HG02678 (cell line): ENCODE measurements around the gene PRDM2.
"Not testable (repeated sequence)": the region's sequence is repeated elsewhere in the genome, so short reads cannot be mapped to it uniquely, and the experiment has no call there.

ENCODE experiments used
- ATAC-seq: cut with Tn5 transposase; IDR thresholded peaks from one replicate; pipeline ENCODE4 v1.9.1; 2021; ENCODE audit warnings: mild to moderate bottlenecking, moderate library complexity; ENCODE audit not compliant: unreplicated experiment

PRDM2 gene, protein sequence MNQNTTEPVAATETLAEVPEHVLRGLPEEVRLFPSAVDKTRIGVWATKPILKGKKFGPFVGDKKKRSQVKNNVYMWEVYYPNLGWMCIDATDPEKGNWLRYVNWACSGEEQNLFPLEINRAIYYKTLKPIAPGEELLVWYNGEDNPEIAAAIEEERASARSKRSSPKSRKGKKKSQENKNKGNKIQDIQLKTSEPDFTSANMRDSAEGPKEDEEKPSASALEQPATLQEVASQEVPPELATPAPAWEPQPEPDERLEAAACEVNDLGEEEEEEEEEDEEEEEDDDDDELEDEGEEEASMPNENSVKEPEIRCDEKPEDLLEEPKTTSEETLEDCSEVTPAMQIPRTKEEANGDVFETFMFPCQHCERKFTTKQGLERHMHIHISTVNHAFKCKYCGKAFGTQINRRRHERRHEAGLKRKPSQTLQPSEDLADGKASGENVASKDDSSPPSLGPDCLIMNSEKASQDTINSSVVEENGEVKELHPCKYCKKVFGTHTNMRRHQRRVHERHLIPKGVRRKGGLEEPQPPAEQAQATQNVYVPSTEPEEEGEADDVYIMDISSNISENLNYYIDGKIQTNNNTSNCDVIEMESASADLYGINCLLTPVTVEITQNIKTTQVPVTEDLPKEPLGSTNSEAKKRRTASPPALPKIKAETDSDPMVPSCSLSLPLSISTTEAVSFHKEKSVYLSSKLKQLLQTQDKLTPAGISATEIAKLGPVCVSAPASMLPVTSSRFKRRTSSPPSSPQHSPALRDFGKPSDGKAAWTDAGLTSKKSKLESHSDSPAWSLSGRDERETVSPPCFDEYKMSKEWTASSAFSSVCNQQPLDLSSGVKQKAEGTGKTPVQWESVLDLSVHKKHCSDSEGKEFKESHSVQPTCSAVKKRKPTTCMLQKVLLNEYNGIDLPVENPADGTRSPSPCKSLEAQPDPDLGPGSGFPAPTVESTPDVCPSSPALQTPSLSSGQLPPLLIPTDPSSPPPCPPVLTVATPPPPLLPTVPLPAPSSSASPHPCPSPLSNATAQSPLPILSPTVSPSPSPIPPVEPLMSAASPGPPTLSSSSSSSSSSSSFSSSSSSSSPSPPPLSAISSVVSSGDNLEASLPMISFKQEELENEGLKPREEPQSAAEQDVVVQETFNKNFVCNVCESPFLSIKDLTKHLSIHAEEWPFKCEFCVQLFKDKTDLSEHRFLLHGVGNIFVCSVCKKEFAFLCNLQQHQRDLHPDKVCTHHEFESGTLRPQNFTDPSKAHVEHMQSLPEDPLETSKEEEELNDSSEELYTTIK (N-terminal part only)

DNA sequence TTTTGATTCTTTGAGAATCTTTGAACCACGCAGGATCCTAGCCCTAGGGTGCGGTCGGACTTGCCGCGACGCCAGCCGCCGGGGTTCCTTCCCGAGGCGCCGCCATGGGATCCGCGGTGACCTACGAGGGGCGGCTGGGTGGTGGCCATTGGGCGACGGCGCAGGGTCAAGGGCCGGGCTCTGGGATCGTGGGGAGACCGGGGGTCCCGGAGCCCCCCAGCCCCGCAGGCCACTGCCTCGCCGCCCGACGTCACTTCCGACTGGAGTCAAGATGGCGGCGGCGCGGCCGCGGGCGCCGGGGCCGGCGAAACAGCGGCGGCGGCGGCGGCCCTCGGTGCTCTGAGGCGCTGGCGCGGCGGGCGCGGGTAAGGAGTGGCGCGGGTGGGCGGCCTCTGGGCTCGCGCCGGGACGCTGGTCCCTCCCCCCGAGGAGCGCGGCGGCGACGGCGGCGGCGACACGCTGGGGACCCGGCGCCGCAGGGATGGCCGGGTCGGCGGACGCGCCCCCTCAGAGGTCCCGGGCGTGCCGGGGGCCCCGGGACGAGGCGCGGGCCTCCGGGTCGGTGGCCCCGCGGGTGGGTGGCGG is at the start of gene PRDM2:
PRDM2 (plus strand) TSS at position 253 of the 585 bp plus-strand sequence. CDS start 15,418 bp downstream, outside the sequence.
- peak; percentile 40 for ATAC-seq

DNA sequence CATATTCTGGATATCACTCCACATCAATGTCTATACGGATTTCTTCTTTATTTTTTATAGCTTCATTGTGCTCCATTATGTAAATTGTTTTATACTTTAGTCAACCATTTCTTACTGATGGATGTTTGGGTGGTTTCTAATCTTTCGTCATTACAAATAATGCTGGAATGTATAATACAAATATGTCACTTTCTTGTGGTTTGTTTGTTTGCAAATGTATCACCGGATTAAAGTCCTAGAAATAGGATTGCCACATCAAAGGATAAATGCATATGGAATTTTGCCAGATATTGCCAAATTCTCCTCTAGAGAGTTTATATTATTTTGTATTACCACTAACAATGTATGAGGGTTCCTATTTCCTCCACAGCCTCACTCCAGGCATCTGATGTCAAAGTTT is 48.7 kb upstream of the PRDM2 start:
- no peak for ATAC-seq

DNA sequence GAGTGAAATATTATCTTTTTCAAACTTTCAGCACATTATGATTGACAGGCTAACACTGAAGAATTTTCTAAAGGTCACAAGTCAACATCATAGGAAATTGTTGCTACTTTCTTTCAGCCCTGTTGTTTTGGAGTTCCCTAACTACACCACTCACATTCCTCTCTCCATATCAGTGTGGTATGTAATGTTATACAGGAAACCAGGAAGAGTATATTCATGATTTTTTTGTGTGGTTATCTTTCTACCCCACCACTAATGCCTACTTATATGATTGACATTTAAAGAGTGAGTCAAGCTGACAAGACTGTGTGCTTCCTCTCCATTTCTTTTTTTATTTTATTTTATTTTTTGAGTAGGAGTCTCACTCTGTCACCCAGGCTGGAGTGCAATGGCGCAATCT is 47.8 kb upstream of the PRDM2 start:
- ATAC-seq: no peak

DNA sequence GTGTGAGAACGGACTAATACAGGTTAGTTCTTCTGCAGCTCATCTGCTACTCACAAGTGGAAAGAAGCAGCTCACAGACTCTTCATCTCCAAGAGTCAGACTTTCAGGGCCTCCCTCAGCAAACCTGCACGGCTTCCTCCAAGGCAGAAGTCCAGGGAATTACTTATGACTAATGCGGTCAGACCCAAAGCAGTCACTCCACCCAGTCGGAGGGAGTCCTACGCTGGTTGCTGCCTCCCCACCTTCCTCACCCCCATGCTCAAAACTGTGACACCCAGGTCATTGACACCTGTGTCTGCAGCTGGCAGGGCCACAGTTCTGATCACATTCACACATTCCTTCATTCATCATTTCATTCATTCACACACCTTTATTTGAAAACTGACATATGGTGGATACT is 38.4 kb upstream of the PRDM2 start:
- ATAC-seq: no peak

DNA sequence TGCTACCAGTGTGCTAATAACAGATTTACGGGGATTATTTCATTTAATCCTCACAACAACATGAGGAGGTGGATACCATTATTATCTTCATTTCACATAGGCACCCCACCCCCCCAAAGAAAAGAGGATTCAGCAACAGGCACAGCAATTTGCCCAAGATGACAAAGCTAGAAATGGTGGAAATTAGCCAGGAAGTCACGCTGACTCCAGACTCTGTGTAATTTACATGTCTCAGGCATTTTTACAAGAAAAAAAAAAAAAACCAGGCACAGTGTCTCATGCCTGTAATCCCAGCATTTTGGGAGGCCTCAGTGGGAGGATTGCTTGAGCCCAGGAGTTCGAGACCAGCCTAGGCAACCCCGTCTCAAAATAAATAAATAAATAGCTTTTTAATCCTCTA is 37.5 kb upstream of the PRDM2 start:
- ATAC-seq: no peak

DNA sequence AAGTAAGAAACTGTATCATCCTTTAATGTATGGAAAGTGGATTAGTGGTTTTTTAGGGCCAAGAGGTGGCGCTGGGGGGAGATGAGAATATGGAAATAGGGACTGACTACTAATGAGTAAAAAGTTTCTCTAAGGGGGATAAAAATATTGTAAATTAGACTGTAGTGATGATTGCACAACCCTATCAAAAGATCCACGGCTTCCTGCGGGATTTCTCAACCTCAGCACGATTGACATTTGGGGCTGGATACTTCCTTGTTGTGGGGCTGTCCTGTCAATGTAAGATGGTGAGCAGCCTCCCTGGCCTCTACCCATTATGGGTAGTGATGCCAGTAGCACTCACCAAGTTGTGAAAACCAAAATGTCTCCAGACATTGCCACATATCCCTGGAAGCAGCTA is 36.0 kb upstream of the PRDM2 start:
- no peak for ATAC-seq

DNA sequence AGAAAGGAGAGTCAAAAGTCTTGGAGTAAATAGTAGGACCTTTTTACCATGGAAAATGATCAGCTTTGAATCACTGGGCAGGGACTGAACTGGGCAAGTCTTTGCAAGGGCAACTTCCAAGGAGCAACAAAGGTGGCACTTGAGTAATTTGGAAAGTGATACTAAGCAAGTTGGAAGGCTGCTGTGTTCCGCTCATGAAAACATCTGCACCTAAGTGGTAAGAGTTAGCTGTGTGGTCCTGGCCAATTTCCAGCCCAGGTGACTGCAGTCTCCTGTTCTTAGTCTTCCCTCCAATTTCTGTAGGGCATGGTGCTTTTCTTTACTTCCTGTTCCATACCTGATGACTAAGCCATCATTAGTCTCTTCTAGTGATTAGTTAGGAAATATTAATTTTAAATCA is 35.5 kb upstream of the PRDM2 start:
- ATAC-seq: no peak

DNA sequence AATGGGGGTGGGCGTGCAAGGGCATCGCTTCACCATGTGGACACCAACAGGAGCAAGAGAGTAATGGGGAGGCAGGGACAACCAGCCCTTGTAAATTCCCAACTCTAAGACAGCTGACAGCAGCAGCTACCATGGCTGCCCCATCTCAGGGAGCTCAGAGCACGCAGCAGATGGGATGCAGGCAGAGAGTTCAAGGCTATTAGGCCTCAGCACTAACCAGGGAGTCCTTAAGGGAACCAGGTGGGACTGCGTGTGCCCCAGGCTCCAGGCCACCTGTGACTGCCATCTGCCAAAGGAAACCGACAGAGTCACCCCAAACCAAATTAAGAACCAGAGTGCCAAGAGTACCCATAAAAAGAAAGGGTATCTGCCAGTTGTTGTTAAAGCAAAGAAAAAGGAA is 33.7 kb upstream of the PRDM2 start:
- no peak for ATAC-seq

DNA sequence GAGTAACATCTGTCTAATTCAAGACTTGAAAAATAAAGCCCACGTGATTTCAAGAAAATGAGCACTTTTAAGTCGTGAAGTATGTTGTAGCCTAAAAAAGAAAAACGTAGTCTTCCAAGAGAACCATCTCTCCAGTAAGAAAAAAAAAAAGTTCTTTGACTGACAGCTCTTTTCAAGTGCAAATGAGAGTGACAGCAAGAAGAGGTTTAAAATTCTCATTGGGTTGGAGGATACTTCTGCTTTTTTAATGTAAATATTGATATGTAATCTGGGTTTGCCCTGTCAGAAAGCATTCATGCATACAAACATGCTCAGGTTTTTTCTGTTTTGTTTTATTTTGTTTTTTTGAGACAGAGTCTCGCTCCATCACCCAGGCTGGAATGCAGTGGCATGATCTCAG is 32.3 kb upstream of the PRDM2 start:
- no peak for ATAC-seq

DNA sequence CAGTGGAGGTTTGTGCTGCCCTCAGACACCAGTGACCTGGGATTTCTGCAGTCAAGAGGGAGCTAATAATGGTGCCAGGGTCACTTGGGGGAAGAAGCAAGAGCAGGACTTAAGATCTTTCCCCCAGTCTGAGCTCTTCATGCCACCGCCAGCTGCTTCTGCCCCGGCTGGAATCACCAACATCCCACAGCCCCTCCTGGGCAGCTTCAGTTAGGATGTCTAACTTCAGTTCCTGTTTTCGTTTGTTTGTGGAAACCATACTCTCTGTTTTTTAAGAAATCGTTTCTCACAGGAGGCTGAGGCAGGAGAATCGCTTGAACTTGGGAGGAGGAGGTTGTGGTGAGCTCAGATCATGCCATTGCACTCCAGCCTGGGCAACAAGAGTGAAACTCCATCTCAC is 25.6 kb upstream of the PRDM2 start:
- ATAC-seq: no peak

DNA sequence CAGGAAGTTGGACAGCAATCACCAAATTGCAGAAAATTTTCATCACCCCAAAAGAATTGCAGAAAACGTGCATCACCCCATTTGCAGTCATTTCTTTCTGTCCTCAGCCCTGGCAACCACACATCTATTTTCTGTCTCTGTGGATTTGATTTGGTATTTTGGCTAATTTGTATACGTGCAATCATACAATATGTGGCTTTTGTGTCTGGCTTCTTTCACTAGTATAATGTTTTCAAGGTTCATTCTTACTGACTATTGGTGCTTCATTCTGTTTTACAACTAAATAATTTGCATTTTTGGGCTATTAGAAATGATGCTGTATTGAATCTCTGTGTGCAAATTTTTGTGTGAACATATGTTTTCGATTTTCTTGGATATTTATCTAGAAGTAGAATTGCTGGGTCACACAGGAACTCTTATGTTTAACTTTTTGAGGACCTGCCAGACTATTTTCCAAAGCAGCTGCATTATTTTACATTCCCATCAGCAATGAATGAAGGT is 24.8 kb upstream of the PRDM2 start:
- no peak for ATAC-seq

DNA sequence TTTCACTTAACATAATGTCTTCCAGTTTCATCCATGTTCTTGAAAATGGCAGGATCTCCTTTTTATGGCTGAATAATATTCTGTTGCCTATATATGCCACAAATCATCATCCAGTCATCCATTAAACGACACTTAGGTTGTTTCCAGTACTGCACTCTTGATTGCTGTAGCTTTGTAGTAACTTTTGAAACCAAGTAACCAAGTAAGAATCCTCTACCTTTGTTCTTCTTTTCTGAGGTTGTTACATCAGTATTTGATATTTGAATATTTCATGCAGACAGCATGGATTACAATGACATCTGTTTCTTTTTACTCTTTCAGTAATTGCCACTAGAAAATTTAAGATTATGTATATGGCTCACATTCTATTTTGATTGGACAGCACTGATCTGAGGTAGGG is 22.1 kb upstream of the PRDM2 start:
- no peak for ATAC-seq

DNA sequence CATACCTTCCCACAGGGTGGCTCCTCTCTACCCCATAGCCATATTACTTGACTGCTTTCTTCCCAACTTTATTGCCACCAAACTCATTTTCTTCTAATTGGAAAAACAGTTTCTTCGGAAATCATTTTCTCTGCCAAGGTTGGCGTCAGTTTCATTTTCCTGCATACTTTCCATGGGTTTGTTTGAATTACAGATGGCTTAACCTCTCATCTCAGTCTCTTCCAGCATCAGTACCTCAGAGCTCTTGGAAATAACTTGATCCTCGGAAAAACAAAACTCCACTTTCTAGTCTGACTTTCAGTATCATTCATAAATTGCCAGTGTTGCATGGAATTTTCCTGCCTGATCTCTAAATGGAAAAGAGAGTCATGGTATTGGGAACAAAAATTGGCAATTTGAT is 20.3 kb upstream of the PRDM2 start:
- no peak for ATAC-seq

DNA sequence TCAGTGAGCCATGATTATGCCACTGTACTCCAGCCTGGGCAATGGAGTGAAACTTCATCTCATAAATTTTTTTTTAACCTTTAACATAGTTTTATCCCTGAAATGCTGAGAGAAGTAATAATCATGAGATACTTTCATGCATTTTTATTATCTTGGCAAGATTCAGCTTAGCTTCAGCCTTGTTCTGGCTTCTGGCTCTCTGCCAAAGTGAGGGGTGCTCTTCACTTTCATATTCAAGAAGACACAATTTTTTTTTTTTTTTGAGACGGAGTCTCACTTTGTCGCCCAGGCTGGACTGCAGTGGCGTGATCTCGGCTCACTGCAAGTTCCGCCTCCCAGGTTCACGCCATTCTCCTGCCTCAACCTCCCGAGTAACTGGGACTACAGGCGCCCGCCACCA is 19.4 kb upstream of the PRDM2 start:
- ATAC-seq: not testable (repeated sequence)

DNA sequence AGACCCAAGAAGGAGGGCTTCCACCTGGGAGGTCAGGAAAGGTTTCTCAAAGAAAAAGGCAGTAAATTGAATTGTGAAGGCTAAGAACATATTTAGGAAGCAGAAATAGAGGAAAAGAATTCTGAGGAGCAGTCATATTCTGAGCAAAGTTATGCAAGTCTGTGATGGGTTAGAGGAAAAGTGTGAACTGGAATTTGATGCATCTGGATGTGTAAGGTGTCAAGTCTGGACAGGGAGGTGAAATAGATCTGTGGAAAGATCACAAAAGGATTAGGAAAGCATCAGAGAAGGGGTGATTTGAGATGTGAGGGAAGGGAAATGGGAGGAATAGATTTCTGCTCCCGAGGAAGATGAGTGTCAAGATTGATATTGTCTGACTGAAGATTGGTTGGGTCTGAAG is 18.1 kb upstream of the PRDM2 start:
- no peak for ATAC-seq

DNA sequence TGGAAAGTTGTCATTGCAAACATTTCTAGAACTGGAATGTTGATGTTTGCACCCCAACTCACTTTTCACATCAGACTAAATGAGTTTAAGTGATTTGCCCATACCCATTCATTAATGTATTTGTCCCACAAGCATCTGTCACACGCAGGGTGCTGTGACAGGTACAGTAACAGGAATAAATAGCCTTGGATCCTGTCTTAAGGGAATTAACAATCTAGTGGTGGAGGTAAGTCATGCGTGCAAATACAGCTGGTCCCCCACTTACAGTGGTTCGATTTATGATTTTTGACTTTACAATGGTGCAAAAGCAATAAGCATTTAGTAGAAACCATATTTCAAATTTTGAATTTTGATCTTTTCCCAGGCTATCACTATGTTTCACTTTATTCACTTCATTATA is 17.5 kb upstream of the PRDM2 start:
- ATAC-seq: no peak

DNA sequence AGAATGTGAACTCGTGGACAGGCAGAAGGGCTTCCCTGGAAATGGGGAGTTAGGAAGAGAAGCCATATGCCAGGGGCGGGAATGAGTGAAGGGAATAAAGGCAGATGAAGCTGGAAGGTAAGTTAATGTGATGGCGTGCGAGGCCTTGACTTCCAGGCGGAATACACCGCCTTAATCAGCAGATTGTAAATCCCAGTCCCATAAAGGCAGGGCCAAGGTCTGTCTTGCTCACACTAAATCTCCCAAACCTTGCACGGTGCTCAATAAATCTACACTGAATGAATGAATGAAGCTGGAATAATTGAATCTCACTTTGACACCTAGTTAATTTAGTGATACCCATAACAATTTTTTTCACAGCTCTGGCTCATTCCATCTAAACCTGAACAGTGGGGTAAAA is 16.8 kb upstream of the PRDM2 start:
- no peak for ATAC-seq

DNA sequence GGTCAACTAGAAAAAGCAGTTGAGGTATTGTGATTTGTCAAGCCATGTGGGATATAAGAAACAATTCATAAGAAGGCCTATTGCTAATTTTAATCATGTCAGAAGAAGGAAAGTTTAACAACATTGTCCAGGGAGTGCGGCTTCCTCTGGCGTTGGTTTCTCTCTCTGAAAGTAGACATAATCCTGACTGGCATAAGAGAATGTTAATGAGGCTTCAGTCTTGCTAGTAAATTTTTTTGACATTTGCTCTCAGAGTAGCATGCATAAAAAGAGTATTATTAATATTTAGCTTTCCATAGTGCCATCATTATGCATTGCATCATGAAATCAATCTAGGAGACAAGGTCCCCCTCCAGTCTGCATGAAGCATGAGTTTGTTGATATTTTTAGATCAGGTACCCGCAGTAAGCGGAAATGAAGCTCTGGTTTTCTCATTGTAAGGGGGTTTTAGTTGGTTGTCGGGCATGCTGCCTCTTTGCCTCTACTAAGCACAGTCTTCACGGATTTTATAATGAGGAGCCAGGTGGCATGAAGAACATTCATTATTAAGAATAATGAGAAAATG is 12.8 kb upstream of the PRDM2 start:
- ATAC-seq: no peak

DNA sequence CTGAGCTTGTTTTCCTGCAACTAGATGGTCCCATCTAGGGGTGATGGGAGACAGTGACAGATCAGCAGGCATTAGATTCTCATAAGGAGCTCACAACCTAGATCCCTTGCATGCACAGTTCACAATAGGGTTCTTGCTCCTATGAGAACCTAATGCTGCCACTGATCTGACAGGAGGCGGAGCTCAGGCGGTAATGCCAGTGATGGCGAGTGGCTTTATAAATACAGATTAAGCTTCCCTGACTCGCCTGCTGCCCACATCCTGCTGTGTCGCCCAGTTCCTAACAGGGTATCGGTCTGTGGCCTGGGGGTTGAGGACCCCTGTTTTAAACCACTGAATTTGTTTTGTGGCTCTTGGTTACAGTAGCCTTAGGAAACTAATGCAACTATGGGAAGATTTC is 6.9 kb upstream of the PRDM2 start:
- not testable (repeated sequence) for ATAC-seq

DNA sequence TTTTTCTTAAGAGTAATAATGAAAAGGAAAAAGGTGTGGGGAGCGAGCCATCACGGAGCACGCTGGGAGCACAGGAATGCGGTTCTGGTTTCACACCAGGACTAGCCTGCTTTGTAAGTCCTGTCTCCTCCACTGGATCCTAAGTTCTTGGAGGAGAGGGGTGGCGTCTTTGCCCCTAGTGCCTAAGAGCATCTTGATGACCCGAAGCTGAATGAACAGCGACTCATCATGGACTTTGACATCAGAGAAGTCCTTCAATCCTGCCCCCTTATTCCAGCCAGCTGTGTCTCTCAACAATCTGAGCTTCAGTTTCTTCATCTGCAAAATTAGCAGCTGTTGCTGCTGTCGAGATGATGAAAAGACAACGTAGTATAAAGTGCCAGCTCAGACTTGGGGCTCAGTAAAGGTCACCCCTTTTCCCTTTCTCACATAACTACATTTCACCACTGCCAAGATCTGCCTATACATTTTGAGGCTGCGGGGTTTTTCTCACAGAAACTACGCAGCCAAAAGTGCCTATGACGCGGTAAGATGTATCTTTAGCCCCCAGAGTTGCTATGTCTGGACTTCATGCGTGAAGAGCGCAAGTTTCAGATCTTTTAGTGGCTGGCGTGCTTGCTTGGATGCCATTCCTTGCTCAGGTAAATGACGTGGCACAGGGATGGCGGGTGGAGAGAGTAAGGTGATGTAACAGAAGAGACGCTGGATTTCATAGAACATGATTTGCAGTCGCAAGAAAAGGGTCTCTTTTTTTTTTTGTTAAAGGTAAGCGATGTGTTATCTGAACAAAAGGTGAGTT is 4.9 kb upstream of the PRDM2 start:
- no peak for ATAC-seq
